GM21423 (cell line): ENCODE results near the gene CISH.

ENCODE experiments used
- ATAC-seq: cut with Tn5 transposase; IDR thresholded peaks from one replicate; pipeline ENCODE4 v1.9.1; 2021; ENCODE audit warnings: mild to moderate bottlenecking, moderate library complexity; ENCODE audit not compliant: unreplicated experiment

Gene CISH

DNA sequence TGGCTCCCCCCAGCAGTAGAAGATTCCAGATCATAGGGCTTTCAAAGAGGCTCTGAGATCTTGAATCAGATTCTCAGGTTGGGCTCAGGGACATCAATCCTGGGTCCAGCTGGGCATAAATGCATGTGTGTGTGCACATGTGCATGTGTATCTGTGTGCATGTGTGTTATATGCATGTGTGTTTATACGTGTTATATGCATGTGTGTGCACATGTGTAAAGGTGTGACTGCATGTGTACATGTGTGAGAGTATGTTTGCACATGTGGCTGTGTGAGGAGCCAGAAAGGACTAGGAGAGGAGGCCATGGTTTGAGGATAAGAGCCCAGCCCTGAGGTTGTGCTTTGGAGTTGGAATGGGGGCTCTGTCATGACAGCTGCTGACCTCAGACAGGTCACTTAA, 3.6 kb upstream of the CISH start:
- no peak for ATAC-seq

DNA sequence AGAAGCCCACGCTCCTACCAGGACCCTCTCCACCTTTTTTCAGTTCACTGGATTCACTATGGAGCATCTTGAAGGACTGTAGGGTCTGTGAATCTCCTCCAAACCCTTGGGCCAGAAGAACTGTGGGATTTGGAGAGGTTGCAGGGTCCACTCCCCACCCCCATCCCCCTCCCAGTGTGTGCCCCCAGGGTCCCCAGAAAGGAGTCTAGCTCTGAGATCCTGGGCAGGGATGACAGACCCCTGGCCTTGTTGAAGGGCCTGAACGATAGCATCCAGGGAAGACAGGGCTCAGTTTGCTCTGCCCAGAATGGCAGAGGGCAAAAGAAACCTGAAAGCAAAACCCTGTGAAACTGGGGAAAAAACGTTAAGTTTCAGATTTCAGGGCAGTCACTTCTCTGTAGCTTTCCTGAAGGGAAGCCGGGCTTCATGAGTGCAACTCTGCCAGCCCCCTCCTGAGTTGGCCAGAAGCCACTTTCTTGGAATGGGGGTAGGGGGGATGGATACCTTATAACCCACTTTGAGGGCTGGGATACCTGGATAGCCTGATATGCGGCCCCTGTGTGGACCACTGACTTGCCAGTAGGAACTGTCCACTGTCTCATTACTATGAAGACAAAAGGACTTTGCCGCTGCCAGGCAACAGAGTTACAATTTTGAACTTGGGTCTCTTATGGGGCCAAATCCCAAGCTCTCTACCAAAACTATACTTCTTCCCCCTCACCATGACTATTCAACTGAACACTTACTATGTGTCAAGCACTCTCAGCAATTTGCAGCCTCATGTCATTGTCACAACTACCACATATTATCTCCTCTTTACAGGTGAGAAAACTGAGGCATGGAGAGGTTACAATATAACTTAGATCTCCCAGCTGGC, 1.6 kb upstream of the CISH start:
- no peak for ATAC-seq

DNA sequence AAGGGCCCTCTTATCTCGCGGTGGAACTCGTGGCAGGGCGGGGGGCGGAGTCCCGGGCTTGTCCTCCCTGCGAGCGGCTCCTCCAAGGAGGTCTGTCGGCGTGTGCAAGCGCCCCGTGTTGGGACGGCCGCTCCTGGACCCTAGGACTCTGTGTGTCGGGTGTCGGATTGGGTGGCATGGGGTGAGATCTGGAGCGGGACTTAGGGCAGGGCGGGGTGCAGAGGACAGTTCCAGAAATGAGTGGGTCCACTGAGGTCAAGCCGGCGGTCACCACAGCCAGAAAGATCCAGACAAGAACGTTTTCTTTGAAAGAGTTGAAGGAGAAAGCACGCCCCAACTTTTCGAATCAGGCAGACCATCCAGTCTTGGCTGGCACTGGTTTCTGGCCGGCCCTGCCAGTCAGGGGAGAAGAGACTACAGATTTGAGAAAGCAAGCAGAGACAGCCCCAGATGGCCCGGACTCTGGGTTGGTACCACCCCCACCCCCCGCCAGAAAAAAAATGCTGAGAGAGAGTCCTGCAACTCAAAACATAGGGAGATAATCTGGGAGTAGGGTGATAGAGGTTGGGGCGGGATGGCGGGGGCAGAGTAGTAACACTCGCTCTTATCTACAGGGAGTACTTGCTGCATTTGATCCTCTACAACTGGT, 784 bp upstream of the CISH start:
- ATAC-seq, result no peak

DNA sequence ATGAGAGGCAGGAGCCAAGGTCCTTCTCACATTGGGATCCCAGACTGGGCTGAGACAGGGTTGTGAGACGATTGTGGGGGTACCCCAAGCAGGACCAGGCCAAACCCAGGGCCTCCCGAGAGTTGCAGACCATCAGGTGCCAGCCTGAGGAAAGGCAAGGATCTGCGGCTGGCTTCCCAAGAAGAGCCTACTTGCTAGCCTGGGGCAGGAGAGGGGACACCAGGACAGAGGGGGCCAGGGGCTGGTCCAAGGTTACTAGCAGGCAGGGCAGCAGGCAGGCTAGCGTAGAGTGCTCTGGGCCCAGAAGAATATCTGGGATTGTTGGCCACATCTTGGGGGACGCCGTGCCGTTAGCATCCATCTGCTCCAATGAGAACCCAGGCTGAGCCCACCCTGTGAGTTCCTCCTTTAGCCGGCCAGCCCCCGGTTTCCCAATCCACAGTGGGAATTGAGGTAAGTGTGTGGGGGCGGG, 546 bp downstream of the CISH start:
- no peak for ATAC-seq

DNA sequence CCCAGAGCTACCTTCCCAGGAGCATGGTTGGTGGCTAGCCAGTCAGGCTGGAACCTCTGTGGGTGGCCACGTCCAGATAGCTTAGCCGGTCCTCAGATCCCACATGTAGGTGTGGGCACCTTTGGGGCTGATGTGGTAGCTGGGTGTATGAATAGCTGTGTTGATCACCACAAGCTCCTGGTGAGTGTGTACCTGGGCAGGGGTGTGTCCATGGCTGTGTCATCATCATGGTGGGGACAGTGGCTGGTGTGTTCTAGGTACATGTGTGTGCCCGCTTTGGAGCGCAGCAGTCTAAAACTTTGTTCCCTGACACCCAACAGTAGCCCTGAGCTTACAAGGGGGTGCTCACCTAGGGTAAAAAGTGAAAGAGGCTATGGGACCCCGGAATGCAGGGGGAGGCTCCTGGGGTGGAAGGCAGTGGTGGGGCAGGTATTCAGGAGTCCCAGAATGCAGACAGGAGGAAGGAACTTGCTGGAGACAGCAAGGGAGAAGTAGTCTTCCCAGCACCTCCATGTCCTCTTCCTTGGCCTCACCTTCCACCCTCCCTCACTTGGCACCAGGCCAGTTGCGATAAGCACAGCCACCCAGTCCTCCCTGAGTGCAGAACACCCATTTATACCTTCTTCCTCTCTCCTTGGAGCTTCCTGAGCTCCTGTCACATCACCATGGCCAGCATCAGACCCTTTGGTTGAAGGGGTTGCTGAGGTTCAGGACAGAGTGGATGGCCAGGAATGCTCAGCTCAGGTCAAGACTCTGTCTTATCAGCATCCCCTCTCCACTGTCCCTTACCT, 1.2 kb downstream of the CISH start:
- ATAC-seq, result no peak

DNA sequence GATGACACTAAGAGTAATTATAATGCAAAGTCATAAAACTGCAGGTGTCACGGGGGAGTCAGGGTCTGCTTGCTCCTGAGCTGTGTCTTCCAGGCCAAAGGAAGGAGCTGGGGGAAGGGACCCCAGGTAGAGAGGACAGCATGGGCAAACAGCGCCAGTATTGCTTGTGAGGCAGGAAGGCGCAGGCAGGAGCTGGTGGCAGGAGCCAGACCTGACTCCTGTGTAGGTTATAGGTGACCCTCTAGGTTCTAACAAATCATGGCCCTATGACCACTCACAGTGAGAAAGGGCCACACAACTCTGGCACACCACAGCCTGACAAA, 1.9 kb downstream of the CISH start:
- no peak for ATAC-seq

DNA sequence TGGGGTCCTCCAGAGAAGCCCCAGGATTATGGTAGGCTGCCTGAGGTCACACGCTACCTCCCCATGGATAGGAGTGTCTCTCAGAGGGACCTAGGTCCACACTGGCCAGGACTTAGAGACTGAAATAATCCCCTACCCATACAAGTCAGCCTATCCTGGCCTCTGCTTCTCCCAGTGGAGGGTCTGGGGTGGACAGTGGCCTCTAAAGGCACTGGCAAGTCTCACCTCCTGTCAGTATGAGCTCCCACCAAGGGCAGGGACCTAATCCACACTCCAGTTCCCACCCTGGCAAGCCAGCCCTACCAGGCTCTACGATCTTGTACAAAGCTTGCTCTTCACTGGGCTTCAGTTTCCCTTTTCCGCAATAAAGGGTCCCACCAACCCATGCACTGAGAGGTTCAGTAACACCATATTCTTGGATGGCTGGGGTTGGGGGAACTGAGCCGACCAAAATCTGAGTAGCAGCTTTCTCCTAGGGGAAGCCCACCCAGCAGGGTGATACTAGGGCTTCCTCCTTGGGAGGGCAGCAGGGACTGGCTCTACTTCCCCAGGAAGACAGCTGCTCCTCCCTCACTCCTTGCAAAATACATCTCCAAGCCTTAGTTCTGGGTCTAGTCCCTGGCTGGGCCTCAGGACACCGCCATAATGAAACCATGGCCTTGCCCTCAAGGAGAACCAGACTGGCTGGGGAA, 2.4 kb downstream of the CISH start:
- ATAC-seq, result no peak

DNA sequence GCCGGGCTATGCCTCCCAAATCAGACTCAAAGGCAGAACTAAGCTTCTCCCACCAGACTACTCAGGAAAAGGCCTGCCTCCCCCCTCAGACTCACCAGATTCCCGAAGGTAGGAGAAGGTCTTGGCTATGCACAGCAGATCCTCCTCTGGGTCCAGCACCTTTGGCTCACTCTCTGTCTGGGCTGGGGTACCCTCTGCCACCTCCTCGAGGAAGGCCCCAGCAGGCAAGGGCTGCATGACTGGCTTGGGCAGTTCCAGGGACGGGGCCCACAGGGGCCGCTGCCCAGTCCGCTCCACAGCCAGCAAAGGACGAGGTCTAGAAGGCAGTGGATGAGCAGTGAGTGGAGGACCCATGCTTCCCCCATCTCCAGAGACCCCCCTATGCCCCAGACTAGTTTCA, 3.3 kb downstream of the CISH start:
- ATAC-seq, result no peak

DNA sequence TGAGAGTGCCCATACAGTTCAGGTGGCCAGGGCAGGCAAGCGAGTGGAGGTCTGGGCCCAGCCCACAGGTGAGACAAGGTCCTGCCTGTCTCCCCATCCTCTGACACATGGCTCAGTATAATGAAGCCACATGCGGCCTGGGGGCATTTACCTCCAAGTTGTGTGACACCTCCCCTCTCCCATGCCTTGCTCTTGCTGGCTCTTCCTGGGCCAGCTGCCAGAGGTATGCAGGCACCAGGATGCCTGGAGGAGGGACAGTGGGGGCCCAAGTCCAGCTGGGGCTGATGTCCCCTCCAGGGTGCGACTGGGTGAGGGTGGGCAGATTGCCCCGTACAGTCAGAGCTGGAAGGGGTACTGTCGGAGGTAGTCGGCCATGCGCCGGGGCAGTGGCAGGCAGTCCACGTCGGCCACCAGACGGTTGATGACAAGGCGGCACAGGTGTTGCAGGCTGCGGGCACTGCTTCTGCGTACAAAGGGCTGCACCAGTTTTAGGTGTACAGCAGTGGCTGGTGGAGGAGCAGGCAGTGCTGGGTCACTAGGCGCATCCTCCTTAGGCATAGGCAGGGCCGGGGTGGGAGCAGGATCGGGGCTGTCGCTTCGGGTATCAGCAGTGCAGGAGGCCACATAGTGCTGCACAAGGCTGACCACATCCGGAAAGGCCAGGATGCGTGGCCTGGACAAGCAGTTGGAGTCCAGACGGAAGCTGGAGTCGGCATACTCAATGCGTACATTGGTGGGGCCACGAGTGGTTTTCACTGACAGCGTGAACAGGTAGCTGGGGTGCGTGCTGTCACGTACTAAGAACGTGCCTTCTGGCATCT, 4.1 kb downstream of the CISH start:
- ATAC-seq, result no peak

DNA sequence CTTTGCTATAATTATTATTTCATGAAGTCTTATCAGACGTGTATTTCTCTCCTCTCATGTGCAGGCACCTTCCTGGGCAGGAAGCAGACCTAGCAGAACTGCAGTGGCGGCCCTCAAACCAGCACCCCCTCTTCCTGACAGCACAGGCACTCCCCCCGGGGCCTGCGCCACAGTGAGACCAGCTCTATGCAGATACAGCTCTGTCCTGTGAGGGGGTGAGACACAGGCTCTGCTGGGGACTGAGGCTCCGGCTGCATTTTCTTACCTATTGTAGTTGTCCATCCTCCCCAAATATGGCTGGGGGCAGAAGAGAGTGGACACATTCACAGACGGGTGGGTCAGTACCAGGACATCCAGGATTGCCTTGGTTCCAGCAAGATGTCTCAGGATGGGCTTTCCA, 5.0 kb downstream of the CISH start:
- ATAC-seq, result no peak

DNA sequence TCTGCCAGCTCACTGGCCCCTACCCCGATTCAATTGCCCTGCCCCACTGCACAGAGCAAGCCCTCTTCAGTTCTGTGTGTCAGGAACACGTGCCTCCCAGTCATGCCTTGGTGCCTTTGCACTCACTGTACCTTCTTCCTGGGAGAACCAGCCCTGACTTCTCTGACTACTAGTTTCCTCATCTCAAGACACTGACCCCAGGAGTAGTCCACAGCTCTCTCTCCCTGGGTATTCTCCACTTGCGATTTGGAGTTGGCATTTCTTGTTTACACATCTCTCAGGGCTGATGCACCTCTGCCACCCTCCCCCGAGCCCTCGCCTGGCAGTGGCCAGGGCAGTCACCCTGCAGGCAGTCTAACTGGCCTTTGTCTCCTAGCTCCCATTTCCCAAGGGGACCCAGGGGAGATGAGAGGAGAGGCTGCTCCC, 5.7 kb downstream of the CISH start:
- ATAC-seq, result no peak

DNA sequence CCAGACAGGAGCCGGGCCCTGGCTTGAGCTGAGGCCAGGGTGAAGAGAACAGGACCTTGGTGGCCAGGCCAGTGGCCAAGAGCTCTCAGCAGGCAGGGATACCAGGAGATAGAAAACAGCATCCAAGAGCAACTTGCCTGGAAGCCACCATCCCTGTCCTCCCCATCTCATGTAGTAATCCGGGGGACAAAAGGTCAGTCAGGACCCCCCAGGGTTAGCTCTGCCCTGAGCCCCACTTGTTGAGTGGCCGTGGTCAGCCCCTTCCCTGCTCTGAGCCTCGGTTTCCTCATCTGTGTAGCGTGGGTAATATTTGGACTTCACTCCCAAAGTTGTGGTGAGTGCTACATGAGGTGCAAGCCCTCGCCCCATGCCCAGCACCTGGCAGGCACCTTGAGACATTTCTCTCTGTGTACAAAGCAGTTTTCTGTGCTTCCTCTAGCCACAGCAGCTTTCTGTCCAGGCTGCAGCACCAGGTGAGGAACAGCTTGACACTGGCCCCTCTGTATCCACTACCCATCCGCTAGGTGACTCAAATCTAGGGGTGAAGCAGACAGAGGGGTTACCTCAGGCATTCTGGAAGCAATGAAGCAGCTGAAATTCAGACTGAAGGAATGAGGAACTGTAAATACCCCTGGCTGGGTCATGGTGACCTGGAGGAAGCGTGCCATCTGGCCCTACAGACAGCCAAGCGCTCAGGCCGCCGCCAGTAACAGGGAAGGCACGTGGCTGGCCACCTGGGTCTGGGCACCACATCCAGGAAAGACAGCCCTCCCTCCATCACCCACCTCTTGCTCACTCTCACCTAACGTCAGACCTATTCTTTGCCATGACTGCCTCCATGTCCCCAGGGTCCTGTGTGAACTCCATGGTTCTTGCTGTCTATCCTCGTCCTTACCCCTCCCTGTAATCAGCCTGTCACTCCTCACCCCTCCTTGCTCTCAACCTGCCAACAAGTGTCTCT, 6.7 kb downstream of the CISH start:
- peak; percentile 36 for ATAC-seq

DNA sequence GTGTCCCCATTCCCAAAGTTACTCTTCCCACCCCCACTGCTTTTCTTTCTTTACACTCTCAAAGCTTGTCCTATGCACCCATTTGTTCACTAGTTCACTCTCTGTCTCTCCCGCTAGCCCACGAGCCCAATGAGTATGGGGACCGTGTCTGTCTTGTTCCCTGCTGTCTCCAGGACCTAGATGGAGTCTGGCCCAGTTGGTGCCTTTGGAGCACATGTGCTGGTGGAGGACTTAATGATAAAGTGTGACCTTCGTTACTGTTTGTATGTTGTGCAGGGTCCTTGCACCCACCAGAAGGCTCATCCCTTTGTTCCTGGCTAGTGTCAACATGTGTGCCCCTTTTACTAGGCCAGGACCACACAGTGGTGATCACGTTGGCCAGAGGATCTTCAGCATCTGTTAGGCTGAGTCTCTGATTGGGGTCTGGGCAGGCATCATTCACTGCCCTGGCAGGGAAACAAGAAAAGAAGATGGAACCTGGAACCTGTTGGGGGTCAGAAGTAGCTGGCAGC, 7.4 kb downstream of the CISH start:
- no peak for ATAC-seq

DNA sequence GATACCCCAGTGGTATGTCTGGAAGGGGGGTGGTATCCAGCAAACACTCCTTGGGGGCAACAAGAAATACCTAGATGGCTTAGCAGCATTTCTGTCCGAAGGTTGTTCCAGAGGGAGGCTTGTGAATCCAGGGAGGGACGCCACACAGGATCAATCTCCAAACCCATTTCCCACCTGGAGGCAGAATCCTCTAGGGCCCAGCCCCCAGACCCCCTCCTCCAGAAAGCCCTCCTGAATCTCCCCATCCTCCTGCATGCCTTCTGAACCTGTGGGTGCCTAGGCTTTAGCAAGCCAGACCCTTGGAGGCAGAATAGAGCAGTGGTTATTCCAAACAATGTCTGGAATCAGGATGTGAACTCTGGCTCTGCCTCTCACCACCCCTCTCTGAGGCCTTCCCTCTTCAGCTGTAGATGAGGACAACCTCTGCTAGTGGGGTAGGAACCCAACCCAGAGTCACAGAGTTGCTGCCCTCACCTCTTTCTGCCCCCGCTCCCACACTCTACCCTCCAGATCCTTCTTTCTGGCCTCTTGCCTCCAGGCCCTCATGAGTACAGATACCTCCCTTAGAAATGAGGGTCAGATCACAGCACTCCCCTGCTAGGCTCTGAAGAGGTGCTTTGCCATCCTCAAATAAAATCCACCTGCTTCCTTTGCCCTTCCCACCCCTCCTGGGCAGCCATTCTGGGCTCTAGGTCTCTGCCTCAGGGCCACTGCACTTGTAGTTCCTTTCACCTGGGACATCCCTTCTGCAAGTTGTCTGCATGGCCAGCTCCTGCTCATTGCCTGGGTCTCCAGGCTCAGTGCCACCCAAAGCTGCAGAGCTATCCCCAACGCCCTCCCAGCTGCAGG, 8.1 kb downstream of the CISH start:
- ATAC-seq, result no peak

DNA sequence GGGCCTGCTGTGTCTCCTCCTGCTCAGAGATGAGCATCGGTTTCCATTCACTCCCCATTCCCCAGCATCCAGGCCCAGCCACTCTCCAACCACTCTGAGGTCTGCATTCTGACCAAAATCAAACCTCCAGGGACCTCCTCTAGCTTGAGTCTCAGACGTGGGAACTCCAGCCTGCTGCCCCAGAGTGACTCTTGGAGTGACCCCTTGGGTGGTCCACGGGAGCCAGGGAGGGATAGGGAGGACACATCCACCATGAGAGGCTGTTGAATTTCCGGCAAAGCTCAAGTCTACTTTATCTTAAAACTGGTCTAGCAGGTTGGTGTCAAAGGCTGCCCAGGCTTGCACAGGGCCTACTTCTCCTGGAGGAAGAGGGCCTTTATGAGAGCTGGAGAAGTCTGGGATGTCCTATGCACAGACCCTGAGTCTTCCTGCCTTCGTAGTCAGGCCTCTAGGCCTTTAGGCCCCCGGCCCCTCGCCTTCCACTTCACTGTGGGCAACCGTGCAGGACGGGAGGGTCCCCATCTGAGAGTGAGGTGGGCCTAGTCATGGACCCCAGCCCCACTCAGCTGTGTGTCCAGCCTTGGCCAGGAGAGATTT, 8.9 kb downstream of the CISH start:
- ATAC-seq, result no peak

DNA sequence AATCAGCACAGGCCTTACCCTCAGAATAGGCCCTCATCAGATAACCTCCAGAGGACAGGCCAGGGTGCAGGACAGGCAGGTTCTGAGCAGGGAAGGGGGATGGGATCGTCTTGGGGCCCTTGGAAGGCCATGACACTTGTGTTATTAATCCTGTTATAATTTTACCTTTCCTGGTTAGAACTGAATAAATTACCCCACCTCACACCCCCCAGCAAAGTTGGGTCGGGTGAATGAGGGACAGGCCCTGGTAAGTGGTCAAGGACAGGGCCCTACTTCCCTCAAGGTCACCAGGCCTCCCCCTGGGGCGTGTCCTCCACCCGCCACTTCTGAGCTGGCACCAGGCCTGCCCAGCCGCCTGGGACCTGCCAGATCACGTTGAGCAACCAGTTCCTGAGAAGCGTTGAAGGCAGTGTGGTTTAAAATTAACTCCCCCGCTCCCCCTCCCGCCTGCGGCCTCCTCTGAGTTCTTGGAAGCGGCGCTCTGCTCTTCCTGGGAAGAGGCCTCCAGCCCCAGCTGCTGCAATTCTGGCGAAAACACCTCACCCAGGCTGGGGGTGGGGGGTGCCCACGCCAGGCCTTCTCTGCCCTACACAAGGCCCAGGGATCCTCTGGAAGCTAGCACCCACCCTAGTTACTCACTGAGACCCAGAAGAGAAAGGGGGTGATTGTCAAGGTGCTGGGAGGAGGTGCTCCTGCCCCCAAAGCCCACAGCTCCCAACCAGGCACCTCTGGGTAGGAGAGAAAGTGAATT, 10.6 kb downstream of the CISH start:
- ATAC-seq, result peak; percentile 65
